NCI-H146 (cell line): ENCODE results near the gene KLHL29.

ENCODE experiments used
- DNase-seq: peaks from one replicate; lab custom pipeline; 2025; lab: John Stamatoyannopoulos, UW

Gene KLHL29

GRCh38 chr2:23422089-23423061, 37.4 kb downstream of the KLHL29 start:
- no peak for DNase-seq

- no peak for DNase-seq
These were observed 38.3 kb downstream of the KLHL29 start for GRCh38 chr2:23423062-23423872.

DNA sequence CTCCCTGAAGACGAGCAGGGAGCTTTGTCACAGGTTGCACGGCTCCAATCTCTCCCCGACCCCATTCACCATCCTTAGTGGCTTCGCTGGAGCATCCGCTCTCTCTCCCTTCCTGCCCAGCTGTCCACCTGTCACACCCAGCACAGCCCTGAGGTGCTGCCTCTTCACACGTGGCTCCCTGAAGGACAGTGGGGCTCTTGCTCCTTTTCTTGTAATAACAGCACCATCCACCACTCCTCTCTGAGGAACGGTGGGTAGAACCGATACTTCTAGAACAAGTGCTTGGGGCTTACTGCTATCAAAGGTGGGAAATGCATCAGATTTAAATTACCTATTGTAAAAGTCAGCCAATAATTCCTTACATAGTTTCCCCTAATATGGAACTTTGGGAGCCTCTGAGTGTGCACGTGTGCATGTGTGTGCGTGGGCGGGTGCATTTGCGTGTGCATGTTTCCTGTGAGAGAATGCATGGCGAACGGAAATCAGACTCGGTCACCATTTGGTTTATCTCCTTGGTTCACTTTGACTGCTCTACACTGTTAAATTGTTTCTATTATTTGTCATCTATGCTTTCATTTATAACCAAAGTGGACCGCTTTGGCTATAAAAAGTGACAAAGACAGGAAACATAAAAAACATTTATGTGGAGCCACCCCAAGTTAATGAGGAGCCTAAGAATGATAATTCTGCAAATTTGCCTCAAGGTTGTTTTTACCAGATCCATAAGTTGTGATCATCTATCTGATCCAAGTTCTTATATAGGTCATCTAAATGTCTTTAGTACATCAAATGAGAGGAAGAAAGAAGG, 39.1 kb downstream of the KLHL29 start:
- no peak for DNase-seq

GRCh38 chr2:23425338-23425871, 40.4 kb downstream of the KLHL29 start:
- peak; percentile 5 for DNase-seq

GRCh38 chr2:23425885-23426262, 40.9 kb downstream of the KLHL29 start:
- DNase-seq: no peak

DNA sequence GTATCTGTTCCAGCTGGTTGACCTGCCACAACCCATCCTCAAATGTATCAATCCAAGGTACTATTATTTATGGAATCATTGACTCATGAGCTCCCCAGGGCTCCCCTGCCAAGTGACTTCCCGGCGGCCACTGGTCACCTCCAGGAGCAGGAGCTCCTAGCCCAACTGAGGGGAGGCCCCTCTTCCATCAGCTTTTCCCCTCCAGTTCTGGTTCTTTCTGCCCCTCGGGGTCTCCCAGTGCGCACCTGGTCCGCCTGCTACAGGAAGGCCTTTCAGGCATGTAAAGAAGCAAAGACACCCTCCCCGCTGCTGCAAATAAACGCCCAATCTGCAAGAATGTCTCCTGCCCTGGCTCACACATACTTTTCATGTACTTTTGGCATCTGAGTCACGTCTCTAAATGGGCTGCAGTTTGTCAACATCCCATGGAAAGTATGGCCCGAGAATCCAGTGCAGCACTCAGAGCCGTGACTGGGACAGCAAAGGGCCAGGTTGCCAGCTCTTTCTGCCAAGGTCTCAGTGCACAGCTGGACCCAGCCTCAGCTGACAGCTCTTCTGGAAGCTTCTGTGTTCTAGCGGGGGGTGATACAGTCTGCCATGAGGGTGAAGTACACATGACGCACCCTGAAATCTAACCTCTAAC, 41.4 kb downstream of the KLHL29 start:
- DNase-seq: peak; percentile 9

DNA sequence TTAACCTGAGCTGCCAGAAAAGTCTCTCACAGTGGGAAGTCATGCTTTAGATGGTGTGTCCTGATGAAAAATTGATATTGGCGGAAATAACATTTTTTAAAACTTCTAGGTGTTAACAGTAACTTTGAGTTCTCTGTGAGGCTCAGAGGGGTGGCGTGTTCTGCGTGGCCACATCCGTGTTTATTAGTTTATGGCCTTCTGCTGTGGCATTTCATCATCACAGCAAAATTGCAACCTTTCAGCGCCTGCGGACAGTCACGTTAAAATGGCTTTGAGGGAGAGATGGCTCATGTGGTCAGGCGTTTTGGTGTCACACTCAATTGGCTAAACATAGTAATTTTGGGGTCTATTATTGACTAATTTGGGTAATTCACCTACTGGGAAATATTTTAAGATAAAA, 42.4 kb downstream of the KLHL29 start:
- DNase-seq: no peak

DNA sequence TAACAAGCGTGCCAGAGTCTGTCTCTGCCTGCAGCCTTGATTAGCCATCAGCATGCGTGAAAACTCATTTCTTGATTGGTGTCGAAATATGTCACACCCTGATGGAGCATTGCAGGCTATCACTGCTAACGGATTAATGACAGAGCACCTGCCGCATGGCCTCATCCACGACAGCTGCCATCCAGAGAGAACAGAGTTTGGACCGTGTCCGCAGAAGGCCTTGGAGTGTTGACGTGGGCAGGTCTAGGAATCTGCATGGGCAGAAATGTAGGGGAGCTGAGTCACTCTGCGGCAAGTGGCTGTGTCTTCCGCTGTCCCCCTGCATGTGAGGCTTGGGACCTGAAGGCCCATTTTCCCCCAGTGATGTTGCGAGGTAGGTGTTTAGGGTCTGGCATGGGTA, 43.0 kb downstream of the KLHL29 start:
- no peak for DNase-seq

DNA sequence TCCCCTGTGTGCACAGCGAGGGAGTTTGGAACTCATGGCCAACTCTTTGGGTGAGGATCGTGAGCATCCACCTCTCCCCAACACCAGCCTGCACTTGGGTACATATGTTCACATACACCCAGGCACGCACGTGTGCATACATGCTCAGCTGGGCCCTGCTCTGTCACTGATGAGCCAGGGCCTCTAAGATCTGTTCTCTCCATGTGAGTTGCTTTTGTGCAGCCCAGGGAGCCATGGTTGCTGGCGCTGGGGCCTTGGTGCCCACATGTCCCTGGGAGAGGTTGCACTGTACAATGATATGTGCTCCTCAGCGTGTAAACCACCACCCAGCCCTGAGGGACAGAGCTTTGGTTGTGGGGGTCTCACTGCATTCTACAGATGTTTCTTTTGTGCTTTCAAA, 44.1 kb downstream of the KLHL29 start:
- no peak for DNase-seq

GRCh38 chr2:23430263-23430662, 45.3 kb downstream of the KLHL29 start:
- no peak for DNase-seq

DNA sequence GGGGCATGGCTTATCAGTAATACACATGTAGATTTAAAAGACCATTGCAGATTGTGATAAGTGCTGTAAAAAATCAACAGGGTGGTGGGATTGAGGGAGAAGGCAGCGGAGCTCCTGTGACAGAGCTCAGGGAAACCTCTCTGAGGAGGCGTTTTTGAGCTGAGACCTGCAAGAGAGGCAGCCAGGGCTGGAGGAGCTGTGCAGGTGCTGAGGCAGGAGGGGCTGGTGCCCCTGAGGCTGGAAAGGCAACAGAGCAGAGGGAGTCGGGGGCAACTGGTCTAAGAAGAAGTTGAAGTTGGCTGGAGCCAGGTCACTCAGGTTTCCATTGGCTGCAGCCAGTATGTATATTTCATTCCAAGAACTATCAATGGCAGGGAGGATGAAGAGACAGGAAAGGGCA, 47.6 kb downstream of the KLHL29 start:
- no peak for DNase-seq

GRCh38 chr2:23433282-23433681, 48.3 kb downstream of the KLHL29 start:
- DNase-seq: no peak

- no peak for DNase-seq
These were observed 49.7 kb downstream of the KLHL29 start for GRCh38 chr2:23434721-23435121.

GRCh38 chr2:23435250-23436035, 50.5 kb downstream of the KLHL29 start:
- DNase-seq: no peak

GRCh38 chr2:23436346-23437098, 51.5 kb downstream of the KLHL29 start:
- peak; percentile 7 for DNase-seq

DNA sequence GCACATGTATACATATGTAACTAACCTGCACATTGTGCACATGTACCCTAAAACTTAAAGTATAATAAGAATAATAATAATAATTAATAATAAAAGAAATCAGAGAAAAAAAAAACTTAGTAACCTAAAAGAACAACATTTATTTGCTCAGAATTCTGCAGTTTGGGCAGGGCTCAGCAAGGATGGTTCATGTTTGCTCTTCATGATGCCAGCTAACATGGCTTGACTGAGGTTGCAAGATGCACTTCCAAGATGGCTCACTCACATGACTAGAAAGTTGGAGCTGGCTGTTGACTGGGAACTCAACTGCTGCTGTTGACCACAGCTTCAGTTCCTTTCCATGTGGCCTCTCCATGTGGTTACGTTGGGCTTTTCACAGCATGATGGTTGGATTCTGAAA, 56.4 kb downstream of the KLHL29 start:
- DNase-seq: no peak

GRCh38 chr2:23445450-23445868, 60.5 kb downstream of the KLHL29 start:
- no peak for DNase-seq

- DNase-seq: no peak
These were observed 61.9 kb downstream of the KLHL29 start for GRCh38 chr2:23446916-23447315.

- no peak for DNase-seq
These were observed 62.4 kb downstream of the KLHL29 start for GRCh38 chr2:23447405-23447804.

DNA sequence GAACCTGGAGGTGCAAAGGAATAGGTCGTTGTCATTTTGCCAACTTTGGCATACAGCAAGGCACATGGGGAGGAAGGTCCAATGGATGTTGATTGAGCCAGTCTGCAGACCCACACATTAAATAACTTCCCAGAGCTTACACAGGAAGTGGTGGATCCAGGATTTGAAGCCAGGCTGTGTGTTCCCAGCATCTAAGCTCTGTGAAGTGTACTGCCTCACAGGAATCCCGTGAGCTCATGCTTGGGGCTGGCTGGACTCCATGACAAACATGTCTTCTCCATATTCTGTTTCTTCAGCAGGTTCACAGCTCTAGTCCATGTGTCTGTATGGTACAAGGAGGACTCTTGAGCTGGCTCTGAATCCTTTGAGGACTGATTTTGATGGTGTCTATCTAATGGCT, 63.9 kb downstream of the KLHL29 start:
- DNase-seq: no peak
